Coronary artery (tissue), 2 donors: Measurements from ENCODE around the gene MB21D2.

Experiments used
- DNase-seq: peaks from one replicate; pipeline ENCODE4 v3.0.0-alpha.2; 2017; ENCODE audit warnings: low spot score
- H3K27ac ChIP-seq, 2 donors: fragments of 200-600 bp; sonication (generic); one replicate each; pipeline ENCODE4 v1.5.1; 2016 to 2019
- H3K4me3 ChIP-seq: fragments of 200-600 bp; sonication (generic); 2 replicates; pipeline ENCODE4 v1.5.1; 2016; ENCODE audit warnings: mild to moderate bottlenecking, moderate library complexity
- CTCF ChIP-seq: fragments of 200-600 bp; sonication (generic); IDR thresholded peaks from one replicate; pipeline ENCODE4 v1.5.1; 2019; ENCODE audit warnings: antibody characterized with exemption

MB21D2 gene

GRCh38 chr3:192843723-192844485, 73.8 kb downstream of the MB21D2 start:
- no peak overlapping the region for H3K4me3 ChIP-seq
- H3K27ac ChIP-seq, result no peak overlapping the region
- no peak for TF ChIP-seq CTCF
- no peak for DNase-seq

DNA sequence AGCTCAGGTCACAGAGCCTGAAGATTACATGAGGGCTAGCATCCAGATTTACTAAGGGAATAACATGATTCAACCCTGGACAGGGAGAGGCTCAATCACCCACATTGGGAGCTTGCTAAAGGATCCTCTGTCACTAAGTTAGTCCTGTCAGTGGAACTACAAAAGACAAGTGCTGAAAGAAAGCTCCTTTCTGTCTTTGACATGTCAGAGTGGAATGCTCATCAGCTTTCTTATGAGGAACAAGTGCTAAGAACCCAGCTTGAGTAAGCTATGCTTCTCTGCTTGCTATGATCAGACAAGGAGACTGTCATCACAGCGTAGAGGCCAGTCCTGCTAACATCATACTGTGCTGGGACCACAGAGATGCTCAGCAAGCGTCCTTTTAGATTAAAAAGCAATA, 74.5 kb downstream of the MB21D2 start:
- no peak for DNase-seq
- TF ChIP-seq CTCF, result no peak
- Histone ChIP-seq H3K4me3 (no peak overlapping the region), H3K27ac (no peak overlapping the region)

GRCh38 chr3:192842711-192843110, 74.9 kb downstream of the MB21D2 start:
- no peak for DNase-seq
- Histone ChIP-seq H3K4me3 (no peak overlapping the region), H3K27ac (no peak overlapping the region)
- TF ChIP-seq CTCF, result no peak

DNA sequence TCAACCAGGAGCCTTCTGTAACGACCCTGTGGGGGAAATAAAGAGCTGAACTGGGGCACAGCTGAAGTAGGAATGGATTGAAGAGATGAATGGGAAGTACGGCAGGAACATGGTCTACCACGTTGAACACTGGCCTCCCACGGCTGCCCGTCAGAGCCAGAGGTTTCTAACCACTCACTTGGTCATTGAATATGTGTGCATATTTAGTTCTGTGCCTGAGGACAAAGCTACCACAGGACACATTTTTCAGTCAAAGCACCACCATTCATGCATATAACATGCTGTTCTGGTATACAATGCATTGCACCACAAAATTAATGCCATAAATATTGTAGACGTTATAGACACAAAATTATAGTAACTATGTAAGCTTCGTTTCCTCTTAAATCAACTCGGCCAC, 75.5 kb downstream of the MB21D2 start:
- no peak overlapping the region for H3K27ac ChIP-seq
- DNase-seq, result no peak
- no peak for TF ChIP-seq CTCF
- H3K4me3 ChIP-seq, result no peak overlapping the region

GRCh38 chr3:192841428-192841827, 76.2 kb downstream of the MB21D2 start:
- DNase-seq, result no peak
- no peak for TF ChIP-seq CTCF
- no peak overlapping the region for H3K4me3 ChIP-seq
- H3K27ac ChIP-seq, result no peak overlapping the region

DNA sequence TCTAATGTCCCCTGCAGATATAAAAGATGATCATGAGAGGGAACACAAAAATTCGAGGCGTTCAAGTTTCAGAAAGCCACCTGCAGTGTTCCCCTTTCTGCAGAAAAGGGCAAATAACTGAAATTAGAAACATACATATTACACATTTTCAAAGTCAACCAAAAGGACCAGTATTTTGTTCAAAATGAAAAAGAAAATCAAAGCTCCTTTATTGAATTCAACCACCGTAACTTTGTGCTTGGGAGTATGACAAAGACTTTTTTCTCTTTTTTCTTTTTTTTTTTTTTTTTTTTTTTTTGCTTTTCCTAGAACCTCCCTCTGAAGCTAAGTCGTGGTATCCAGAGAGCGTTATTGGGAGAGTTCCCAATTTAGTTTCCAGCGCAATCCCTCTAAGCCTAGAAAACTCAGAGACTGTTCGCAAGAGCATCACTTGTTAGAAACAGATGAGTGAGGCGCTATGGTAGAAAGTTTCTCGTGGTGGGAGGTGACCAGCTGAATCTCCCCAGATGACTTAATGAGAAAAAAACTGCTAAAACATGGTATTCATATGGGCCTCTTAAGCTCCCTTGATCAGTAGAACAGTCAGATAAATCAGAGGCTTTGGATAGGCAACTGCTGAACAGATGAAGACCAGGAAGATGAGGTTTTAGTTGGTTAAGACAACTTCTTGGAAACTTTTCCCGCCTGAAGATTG, 77.4 kb downstream of the MB21D2 start:
- H3K27ac ChIP-seq, result no peak overlapping the region
- no peak for DNase-seq
- no peak for TF ChIP-seq CTCF
- no peak overlapping the region for H3K4me3 ChIP-seq
